ENCODE data around the gene PINLYP. TPM values are rescaled to one million over a fixed set of nuclear protein-coding genes. Genes with fewer than 3 reads are reported as not detected.

The PINLYP gene
- total RNA-seq, 6 experiments from 2014 or later = 0.58 to 1.5 (median 0.81) TPM; not detected in 1

DNA sequence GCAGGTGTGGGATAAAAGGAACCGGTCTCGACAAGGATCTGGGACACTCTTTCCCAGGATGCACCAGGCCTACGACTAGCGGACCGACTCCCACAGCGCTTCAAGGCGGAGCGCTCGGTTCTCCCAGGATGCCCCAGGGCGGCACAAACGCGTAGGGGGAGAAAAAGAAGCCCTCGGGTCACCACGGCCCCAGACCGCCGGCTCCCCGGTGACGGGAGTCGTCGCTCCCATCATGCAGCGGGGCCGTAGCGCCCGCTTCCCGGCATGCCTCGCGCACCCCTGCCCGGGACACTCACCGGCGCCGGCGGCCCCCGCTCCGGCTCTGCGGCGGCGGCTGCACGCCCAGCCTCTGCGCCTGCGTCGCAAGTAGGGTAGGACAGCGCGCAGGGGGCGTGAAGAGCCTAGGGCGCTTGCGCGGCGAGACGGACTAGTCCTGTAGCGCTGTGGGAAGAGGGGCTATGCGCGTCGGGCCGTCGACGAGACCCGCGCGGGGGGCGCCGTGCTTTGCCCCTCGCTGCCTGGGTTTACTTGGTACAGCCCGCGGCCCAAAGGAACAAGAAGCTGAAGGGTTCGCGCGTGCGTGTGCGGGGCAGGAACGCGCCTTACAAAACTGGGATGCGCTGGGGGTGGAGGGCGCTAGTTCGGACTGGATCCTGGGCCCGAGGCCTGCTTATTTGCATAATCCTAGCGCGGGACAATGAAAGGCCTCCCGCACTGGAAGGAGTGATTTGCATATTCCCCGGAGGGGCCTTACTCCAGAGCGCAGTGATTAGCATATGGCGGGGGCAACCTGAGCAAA is 43.9 kb downstream of the PINLYP start, which contains the start of gene ZNF428:
ZNF428 (minus strand) TSS at position 368 of the 799 bp plus-strand sequence. CDS start 5,325 bp downstream, outside the sequence.
- Histone ChIP-seq H3K27ac (peak within 1 kb of the TSS; percentile 82 to 93 (median 86)), H3K27me3 (no peaks in the 10 kb centered on the region), H3K9me3 (no peaks in the 10 kb centered on the region), H3K36me3 (no peaks in the 10 kb centered on the region), H3K4me3 (peak within 1 kb of the TSS; percentile 85 to 99 (median 97)), H3K4me1 (peaks cover 0 to 4% (median 0%) of the 10 kb centered on the region in 4 donors)
- DNase-seq (peak; percentile 88 to 90 (median 89)), ATAC-seq (peak; percentile 87 to 93 (median 92))
- TF ChIP-seq, protein P1, sequence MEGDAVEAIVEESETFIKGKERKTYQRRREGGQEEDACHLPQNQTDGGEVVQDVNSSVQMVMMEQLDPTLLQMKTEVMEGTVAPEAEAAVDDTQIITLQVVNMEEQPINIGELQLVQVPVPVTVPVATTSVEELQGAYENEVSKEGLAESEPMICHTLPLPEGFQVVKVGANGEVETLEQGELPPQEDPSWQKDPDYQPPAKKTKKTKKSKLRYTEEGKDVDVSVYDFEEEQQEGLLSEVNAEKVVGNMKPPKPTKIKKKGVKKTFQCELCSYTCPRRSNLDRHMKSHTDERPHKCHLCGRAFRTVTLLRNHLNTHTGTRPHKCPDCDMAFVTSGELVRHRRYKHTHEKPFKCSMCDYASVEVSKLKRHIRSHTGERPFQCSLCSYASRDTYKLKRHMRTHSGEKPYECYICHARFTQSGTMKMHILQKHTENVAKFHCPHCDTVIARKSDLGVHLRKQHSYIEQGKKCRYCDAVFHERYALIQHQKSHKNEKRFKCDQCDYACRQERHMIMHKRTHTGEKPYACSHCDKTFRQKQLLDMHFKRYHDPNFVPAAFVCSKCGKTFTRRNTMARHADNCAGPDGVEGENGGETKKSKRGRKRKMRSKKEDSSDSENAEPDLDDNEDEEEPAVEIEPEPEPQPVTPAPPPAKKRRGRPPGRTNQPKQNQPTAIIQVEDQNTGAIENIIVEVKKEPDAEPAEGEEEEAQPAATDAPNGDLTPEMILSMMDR (IDR thresholded peaks at IDR 0.05) = no peak
- peak; percentile 82 for TF ChIP-seq POLR2A (IDR thresholded peaks at IDR 0.05)
- under 1% methylated on average over 22 of the region's 81 CpGs for WGBS (ENCODE audit: insufficient coverage, low coverage, low lambda C conversion rate, missing lambda C conversion rate)
- intact Hi-C loops (cut with DNase I) = no loop called here

DNA sequence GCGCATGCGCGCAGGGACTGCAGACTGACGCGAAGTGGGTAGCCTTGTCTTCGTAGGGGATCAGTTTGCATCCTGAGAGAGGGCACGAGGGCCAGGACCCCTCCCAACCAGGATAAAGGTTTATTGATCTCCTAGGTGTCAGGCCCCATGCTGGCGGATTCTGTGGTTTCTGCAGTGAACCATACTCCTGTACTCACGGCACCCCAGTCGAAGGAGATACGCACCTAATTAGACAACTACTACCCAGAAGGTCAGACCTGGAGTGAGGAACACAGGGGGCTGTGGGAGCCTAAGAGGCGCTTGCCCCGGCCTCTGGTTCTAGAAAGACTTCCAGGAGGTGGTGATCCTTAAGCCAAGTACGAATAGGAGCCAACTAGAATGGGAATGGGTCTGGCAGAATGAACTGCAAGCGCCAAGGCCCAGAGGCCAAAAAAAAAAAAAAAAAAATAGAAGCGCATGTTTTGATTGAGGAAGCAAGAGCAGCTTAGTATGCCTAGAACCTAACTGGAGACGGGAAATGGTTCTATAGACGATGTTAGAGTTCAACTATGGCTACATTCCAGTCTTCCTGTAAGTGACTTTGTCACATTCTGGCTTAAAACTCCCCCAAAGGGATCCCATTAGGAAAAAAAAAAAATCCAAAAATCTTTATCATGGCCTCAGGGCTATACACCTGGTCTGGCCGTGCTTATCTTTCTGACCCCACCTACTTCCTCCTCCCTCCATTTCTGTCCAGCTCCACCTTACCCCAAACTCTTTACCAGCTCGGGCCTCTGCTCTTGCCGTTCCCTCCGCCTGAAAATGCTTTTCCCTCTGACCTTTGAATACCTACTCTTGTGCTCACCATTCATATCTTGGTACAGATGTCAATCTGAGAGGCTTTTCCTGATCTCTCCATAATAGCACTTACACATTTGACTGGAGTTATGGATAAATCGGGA is 44.7 kb downstream of the PINLYP start:
- no peak for ATAC-seq
- intact Hi-C loops (cut with DNase I) = no loop called here
- TF ChIP-seq, protein P1 (IDR thresholded peaks at IDR 0.05) = no peak
- no peak for TF ChIP-seq POLR2A (IDR thresholded peaks at IDR 0.05)

DNA sequence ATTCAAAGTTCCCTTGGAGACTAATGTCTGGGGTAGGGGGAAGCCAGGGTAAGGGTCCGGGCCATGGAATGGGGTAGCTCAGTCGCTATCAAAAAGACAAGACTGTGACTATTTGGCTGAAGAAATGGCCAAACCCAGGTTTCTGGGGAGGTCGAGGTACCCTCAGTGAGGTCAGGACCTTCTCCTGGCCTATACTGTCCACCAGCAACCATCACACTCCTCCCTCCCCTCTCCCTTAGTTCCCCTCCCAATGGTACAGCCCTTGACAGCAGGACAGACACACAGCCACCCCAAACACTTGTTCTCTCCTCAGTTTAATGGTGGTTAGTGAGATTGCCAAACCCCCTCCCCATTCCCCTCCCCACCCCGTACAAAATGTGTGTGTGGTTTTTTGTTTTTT is 46.5 kb downstream of the PINLYP start:
- ATAC-seq (no peak), DNase-seq (no peak)
- H3K27ac ChIP-seq = no peak overlapping the region
- intact Hi-C loops (cut with DNase I) = no loop called here
- peaks cover 0 to 4% (median 0%) of the 10 kb centered on the region in 4 donors for H3K4me1 ChIP-seq
- H3K9me3 ChIP-seq = no peaks in the 10 kb centered on the region
- no peak overlapping the region for H3K4me3 ChIP-seq
- H3K27me3 ChIP-seq = no peaks in the 10 kb centered on the region
- TF ChIP-seq, protein P1 (IDR thresholded peaks at IDR 0.05) = no peak
- TF ChIP-seq POLR2A (IDR thresholded peaks at IDR 0.05) = no peak
- WGBS (ENCODE audit: insufficient coverage, low coverage, low lambda C conversion rate, missing lambda C conversion rate) = 62% methylated on average over 4 of the region's 4 CpGs
- H3K36me3 ChIP-seq = no peaks in the 10 kb centered on the region

More for the DNA sequence above, 44.7 kb downstream of the PINLYP start:
- Histone ChIP-seq H3K27me3 (no peaks in the 10 kb centered on the region), H3K36me3 (no peaks in the 10 kb centered on the region), H3K27ac (peak overlapping the region; percentile 82 to 93 (median 86)), H3K9me3 (no peaks in the 10 kb centered on the region), H3K4me1 (peaks cover 0 to 4% (median 0%) of the 10 kb centered on the region in 4 donors), H3K4me3 (peak overlapping the region; percentile 85 to 99 (median 97))
- 56% methylated on average over 15 of the region's 23 CpGs for WGBS (ENCODE audit: insufficient coverage, low coverage, low lambda C conversion rate, missing lambda C conversion rate)
- peak in 1 of 3 donors; percentile 84 for DNase-seq

DNA sequence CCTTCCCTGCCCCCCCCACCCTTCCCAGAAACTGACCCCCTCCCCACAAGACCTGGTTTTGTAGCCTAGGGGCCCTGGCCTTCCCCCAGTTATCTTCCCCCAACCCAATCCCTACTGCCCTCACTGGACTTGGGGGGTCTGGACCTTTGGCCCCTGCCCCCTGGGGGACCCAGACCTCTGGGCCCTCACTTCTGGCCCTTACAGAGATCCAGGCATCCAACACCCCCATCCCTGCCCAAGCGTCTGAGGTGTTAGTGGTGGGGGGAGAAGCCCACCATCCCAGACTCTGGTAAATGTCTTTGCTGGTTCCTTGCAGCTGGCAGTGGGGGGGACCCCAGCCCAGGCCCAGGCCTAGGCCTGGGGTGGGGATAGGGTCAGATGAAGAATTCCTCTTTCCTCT is 47.4 kb downstream of the PINLYP start:
- intact Hi-C loops (cut with DNase I) = no loop called here
- WGBS (ENCODE audit: insufficient coverage, low coverage, low lambda C conversion rate, missing lambda C conversion rate) = no CpG with 5 or more reads among the region's 1 CpG
- TF ChIP-seq, protein P1 (IDR thresholded peaks at IDR 0.05) = no peak
- TF ChIP-seq POLR2A (IDR thresholded peaks at IDR 0.05) = no peak
- H3K36me3 ChIP-seq = no peaks in the 10 kb centered on the region
- peaks cover 0 to 4% (median 0%) of the 10 kb centered on the region in 4 donors for H3K4me1 ChIP-seq
- H3K4me3 ChIP-seq = no peak overlapping the region
- no peaks in the 10 kb centered on the region for H3K9me3 ChIP-seq
- no peak for DNase-seq
- no peak overlapping the region for H3K27ac ChIP-seq
- ATAC-seq = no peak
- no peaks in the 10 kb centered on the region for H3K27me3 ChIP-seq

All from right lobe of liver (tissue), 6 donors.